NT2/D1 (cell line): ENCODE measurements around the gene TEX36.

Experiments used
- DNase-seq: peaks from one replicate; pipeline ENCODE4 v3.0.0-alpha.2; 2011; ENCODE audit warnings: low read depth, low spot score
- H3K27me3 ChIP-seq: 2 replicates; pipeline ENCODE4 v1.6.0; 2011; ENCODE audit warnings: mild to moderate bottlenecking; ENCODE audit not compliant: insufficient read length, insufficient read depth
- H3K36me3 ChIP-seq: 2 replicates; pipeline ENCODE4 v1.6.1; 2011; ENCODE audit warnings: mild to moderate bottlenecking, low read length, mixed read lengths; ENCODE audit not compliant: insufficient read depth, insufficient read length
- H3K4me1 ChIP-seq: 2 replicates; pipeline ENCODE4 v1.5.1; 2011; ENCODE audit not compliant: insufficient read depth, insufficient read length
- H3K4me3 ChIP-seq: 2 replicates; pipeline ENCODE4 v1.5.1; 2011; ENCODE audit warnings: low read depth; ENCODE audit not compliant: insufficient read length
- H3K9ac ChIP-seq: 2 replicates; pipeline ENCODE4 v1.6.0; 2011; ENCODE audit warnings: low read depth; ENCODE audit not compliant: insufficient read length
- H3K9me3 ChIP-seq: 2 replicates; pipeline ENCODE4 v1.5.1; 2011; ENCODE audit warnings: mild to moderate bottlenecking, low read length; ENCODE audit not compliant: insufficient read depth
- SUZ12 ChIP-seq: IDR thresholded peaks from 2 replicates; pipeline ENCODE4 v1.6.1; 2011; ENCODE audit not compliant: insufficient read length, insufficient read depth; ENCODE audit errors: extremely low read depth
- YY1 ChIP-seq: IDR thresholded peaks from 2 replicates; pipeline ENCODE4 v1.6.1; 2011; ENCODE audit not compliant: insufficient read length, insufficient read depth
- ZNF274 ChIP-seq: IDR thresholded peaks from 2 replicates; pipeline ENCODE4 v1.6.1; 2011; ENCODE audit warnings: mild to moderate bottlenecking, low read depth, low read length

TEX36 gene

GRCh38 chr10:125611756-125612155 is 71.2 kb downstream of the TEX36 start:
- H3K4me3 ChIP-seq = no peak overlapping the region
- no peak for DNase-seq
- no peaks in the 10 kb centered on the region for H3K27me3 ChIP-seq
- TF ChIP-seq YY1 = no peak
- no peak for TF ChIP-seq ZNF274
- no peak for TF ChIP-seq SUZ12
- H3K4me1 ChIP-seq = no peaks in the 10 kb centered on the region
- no peak overlapping the region for H3K9ac ChIP-seq
- H3K9me3 ChIP-seq = no peaks in the 10 kb centered on the region
- no peaks in the 10 kb centered on the region for H3K36me3 ChIP-seq

DNA sequence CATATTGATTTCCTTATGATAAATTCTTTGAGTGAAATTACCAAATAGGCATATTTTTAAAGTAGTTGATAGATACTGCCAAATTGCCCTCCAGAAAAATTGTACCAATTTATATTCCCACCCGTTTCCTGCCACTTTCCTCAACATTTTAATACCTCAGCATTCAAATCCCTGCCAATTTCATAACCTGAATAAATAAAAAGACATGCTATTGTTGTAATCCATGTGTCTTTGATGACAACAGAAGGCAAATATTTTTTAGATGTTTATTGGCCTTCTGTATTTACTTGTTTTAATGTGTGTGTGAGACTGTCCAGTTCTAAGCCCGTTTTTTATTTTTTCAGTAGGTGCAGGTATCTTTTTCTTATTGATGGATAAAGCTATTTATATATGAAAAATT is 71.7 kb downstream of the TEX36 start:
- Histone ChIP-seq H3K36me3 (no peaks in the 10 kb centered on the region), H3K9me3 (no peaks in the 10 kb centered on the region), H3K4me3 (no peak overlapping the region), H3K27me3 (no peaks in the 10 kb centered on the region), H3K9ac (no peak overlapping the region), H3K4me1 (no peaks in the 10 kb centered on the region)
- DNase-seq = no peak
- TF ChIP-seq SUZ12 (no peak), ZNF274 (no peak), YY1 (no peak)

- Histone ChIP-seq H3K4me3 (no peak overlapping the region), H3K4me1 (no peaks in the 10 kb centered on the region), H3K9me3 (no peaks in the 10 kb centered on the region), H3K9ac (no peak overlapping the region), H3K27me3 (no peaks in the 10 kb centered on the region), H3K36me3 (no peaks in the 10 kb centered on the region)
- TF ChIP-seq ZNF274 (no peak), YY1 (no peak), SUZ12 (no peak)
- no peak for DNase-seq
Measured at GRCh38 chr10:125609859-125610258, 73.1 kb downstream of the TEX36 start.

DNA sequence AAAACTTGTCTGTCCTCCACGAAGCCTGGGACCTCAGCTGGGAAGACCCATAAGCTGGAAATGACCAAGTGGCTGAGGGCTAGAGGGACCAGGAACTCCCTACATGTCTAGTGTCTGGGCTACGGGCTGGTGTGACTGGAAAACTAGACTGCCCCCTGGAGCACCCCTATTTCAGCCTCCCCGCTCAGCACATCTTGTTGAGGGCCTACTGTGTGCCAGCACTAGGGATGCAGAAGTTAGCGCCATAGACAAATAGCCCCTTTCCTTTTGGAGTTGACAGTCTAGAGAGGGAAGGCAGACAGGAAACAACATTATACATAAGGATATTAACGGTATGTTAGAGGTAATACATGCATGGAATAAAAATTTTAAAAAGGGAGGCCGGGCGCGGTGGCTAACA is 74.5 kb downstream of the TEX36 start:
- Histone ChIP-seq H3K9ac (no peak overlapping the region), H3K27me3 (no peaks in the 10 kb centered on the region), H3K9me3 (no peaks in the 10 kb centered on the region), H3K4me1 (no peaks in the 10 kb centered on the region), H3K4me3 (no peak overlapping the region), H3K36me3 (no peaks in the 10 kb centered on the region)
- TF ChIP-seq YY1 (no peak), SUZ12 (no peak), ZNF274 (no peak)
- DNase-seq = no peak

DNA sequence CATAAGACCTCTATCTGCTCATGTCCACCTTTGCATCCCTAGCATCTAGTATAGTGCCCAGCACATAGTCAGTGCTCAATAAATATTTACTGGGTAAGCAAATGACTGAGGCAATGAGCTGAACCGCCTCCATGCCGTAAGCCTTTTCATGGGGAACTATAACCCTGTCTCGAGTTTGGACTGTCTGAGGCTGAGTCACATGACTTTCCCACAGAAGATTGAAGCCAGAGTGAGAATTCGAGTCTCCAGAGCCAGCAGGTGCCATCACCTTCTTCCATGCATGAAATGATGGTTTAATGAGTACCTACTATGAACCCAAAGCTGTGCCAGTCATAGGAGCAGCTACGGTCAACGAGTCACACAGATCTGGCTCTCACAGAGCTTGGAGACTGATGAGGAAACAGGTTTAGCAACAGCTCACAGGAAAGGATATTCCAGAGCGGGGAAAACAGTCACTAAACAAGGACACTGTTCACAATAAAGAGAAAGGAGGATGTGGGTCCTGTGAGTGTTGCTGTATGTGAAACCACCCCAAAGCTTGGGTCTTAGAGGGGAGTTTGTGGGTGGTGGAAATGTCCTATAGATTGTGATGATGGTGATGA is 75.2 kb downstream of the TEX36 start:
- Histone ChIP-seq H3K4me3 (no peak overlapping the region), H3K4me1 (no peaks in the 10 kb centered on the region), H3K36me3 (no peaks in the 10 kb centered on the region), H3K9ac (no peak overlapping the region), H3K27me3 (no peaks in the 10 kb centered on the region), H3K9me3 (no peaks in the 10 kb centered on the region)
- no peak for DNase-seq
- no peak for TF ChIP-seq YY1
- TF ChIP-seq SUZ12 = no peak
- TF ChIP-seq ZNF274 = no peak

- DNase-seq = no peak
- Histone ChIP-seq H3K27me3 (no peaks in the 10 kb centered on the region), H3K9ac (no peak overlapping the region), H3K4me3 (no peak overlapping the region), H3K4me1 (no peaks in the 10 kb centered on the region), H3K9me3 (no peaks in the 10 kb centered on the region), H3K36me3 (no peaks in the 10 kb centered on the region)
- TF ChIP-seq YY1 (no peak), SUZ12 (no peak), ZNF274 (no peak)
Measured at GRCh38 chr10:125606414-125607010, 76.5 kb downstream of the TEX36 start.
